ENCODE data around the gene SDK1. TPM values are rescaled to one million over a fixed set of nuclear protein-coding genes. Genes with fewer than 3 reads are reported as not detected.

Gene SDK1
- total RNA-seq, 1 experiment from 2014 or later: 20.0 TPM

DNA sequence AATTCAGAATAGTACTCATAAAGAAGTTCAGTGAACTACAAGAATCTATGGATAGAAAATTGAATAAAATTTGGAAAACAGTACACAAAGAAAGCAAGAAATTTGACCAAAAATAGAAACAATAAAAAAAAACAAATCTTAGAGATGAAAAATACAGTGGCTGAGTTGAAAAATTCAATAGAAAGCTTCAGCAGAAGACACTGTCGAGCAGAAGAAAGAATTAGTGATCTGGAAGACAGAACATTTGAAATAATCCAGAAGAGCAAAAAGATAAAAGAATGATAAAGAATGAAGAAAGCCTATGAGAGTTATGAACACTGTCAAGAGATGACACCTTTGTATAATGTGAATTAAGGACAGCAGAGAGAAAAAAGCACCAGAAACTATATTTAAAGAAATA, 480.6 kb downstream of the SDK1 start:
- peaks cover 3% of the 10 kb centered on the region for H3K9me3 Mint-ChIP-seq (ENCODE audit: low read depth, unreplicated experiment)
- DNase-seq: no peak
- H3K27ac Mint-ChIP-seq (ENCODE audit: unreplicated experiment): no peak overlapping the region
- no TSS peak for BruUV-seq (replicated peaks)
- CTCF ChIA-PET: no interaction called here
- H3K4me3 Mint-ChIP-seq (ENCODE audit: low read depth, unreplicated experiment): no peak overlapping the region
- intact Hi-C loops (cut with micrococcal nuclease; ENCODE audit: unreplicated experiment): no loop called here
- H3K36me3 Mint-ChIP-seq (ENCODE audit: insufficient read depth, unreplicated experiment): no peaks in the 10 kb centered on the region
- H3K4me1 Mint-ChIP-seq (ENCODE audit: low read depth, unreplicated experiment): no peaks in the 10 kb centered on the region
- no peaks in the 10 kb centered on the region for H3K27me3 Mint-ChIP-seq (ENCODE audit: unreplicated experiment)
- TF ChIP-seq, protein P1, sequence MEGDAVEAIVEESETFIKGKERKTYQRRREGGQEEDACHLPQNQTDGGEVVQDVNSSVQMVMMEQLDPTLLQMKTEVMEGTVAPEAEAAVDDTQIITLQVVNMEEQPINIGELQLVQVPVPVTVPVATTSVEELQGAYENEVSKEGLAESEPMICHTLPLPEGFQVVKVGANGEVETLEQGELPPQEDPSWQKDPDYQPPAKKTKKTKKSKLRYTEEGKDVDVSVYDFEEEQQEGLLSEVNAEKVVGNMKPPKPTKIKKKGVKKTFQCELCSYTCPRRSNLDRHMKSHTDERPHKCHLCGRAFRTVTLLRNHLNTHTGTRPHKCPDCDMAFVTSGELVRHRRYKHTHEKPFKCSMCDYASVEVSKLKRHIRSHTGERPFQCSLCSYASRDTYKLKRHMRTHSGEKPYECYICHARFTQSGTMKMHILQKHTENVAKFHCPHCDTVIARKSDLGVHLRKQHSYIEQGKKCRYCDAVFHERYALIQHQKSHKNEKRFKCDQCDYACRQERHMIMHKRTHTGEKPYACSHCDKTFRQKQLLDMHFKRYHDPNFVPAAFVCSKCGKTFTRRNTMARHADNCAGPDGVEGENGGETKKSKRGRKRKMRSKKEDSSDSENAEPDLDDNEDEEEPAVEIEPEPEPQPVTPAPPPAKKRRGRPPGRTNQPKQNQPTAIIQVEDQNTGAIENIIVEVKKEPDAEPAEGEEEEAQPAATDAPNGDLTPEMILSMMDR (IDR thresholded peaks at IDR 0.05; ENCODE audit: unreplicated experiment): no peak

DNA sequence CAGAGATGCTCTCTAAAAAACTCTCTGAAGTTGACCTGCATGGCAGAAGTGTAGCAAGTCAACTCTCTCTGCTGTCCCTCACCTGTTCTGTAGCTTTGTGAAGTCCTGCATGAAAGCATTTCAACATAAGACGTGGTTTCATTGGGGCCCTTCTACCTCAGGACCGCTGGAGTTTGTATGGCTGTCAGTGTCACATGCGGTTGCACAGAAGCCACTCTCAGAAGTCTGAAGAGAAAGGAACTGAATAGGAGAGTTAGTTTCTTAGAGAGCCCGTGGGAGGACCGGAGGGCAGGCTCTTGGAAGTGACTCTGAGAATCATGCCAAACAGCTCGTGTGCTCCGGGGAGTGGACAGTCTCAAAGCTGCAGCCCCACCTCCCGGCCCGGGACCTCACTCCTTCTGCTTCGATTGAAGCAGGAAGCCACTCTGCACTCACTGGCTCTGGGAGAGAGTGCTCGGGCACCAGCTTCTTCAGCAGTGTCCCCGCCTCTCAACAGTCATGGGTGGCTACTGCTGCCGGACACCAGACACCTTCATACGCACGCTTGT, 486.7 kb downstream of the SDK1 start:
- no peaks in the 10 kb centered on the region for H3K9me3 Mint-ChIP-seq (ENCODE audit: low read depth, unreplicated experiment)
- intact Hi-C loops (cut with micrococcal nuclease; ENCODE audit: unreplicated experiment): no loop called here
- no TSS peak for BruUV-seq (replicated peaks)
- H3K36me3 Mint-ChIP-seq (ENCODE audit: insufficient read depth, unreplicated experiment): no peaks in the 10 kb centered on the region
- H3K4me1 Mint-ChIP-seq (ENCODE audit: low read depth, unreplicated experiment): no peaks in the 10 kb centered on the region
- TF ChIP-seq, protein P1 (IDR thresholded peaks at IDR 0.05; ENCODE audit: unreplicated experiment): no peak
- H3K4me3 Mint-ChIP-seq (ENCODE audit: low read depth, unreplicated experiment): no peak overlapping the region
- no peaks in the 10 kb centered on the region for H3K27me3 Mint-ChIP-seq (ENCODE audit: unreplicated experiment)
- CTCF ChIA-PET: interaction anchor here (0.6 kb wide), 1 partner anchor 1219 kb away, joined by 3 read pairs; no protein-coding TSS in a partner anchor
- no peak overlapping the region for H3K27ac Mint-ChIP-seq (ENCODE audit: unreplicated experiment)
- DNase-seq: no peak

DNA sequence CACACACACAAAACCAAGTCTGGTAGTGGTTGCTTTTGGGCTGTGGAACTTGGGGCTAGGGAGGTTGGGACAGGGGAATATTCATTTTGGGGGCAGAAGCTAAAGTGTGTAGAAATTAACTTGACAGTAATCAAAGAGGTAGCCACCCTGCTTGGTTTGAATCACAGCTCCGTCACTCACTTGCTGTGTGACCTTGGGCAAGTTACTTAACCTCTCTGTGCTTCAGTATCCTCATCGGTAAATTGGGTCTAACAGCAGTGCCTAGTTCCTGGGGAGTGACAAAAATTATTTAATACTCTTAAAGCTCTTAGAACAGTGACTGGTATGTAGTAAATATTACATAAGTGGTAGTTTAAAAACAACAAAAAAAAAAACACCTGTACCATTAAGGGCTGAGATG, 489.8 kb downstream of the SDK1 start:
- H3K4me1 Mint-ChIP-seq (ENCODE audit: low read depth, unreplicated experiment): no peaks in the 10 kb centered on the region
- DNase-seq: no peak
- H3K36me3 Mint-ChIP-seq (ENCODE audit: insufficient read depth, unreplicated experiment): no peaks in the 10 kb centered on the region
- intact Hi-C loops (cut with micrococcal nuclease; ENCODE audit: unreplicated experiment): no loop called here
- H3K4me3 Mint-ChIP-seq (ENCODE audit: low read depth, unreplicated experiment): no peak overlapping the region
- TF ChIP-seq, protein P1 (IDR thresholded peaks at IDR 0.05; ENCODE audit: unreplicated experiment): no peak
- no TSS peak for BruUV-seq (replicated peaks)
- H3K27ac Mint-ChIP-seq (ENCODE audit: unreplicated experiment): no peak overlapping the region
- CTCF ChIA-PET: interaction anchor here (0.6 kb wide), 2 partner anchors 615 to 877 kb away, joined by 3 read pairs; no protein-coding TSS in a partner anchor
- H3K27me3 Mint-ChIP-seq (ENCODE audit: unreplicated experiment): no peaks in the 10 kb centered on the region
- H3K9me3 Mint-ChIP-seq (ENCODE audit: low read depth, unreplicated experiment): no peaks in the 10 kb centered on the region

DNA sequence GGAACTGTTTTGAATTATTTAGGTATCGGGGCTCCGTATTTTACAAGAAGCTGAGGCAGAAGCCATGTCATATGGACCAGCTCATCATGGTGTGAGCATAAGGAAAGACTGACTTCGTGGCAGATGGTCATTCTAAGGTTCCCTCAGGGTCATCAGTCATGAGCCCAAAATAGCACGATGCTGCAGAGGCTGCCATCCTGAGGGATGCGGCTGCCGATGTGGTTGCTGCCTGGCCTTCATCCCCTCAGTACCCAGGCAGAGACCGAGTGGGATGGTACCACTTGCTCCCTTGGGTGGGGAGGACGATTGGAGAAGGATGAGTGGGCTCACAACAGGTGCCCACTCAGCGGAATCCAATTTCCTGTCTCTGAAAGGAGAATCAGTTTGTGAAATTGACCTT, 490.3 kb downstream of the SDK1 start:
- H3K27ac Mint-ChIP-seq (ENCODE audit: unreplicated experiment): no peak overlapping the region
- intact Hi-C loops (cut with micrococcal nuclease; ENCODE audit: unreplicated experiment): no loop called here
- H3K4me3 Mint-ChIP-seq (ENCODE audit: low read depth, unreplicated experiment): no peak overlapping the region
- BruUV-seq (replicated peaks): no TSS peak
- no peaks in the 10 kb centered on the region for H3K27me3 Mint-ChIP-seq (ENCODE audit: unreplicated experiment)
- CTCF ChIA-PET: interaction anchor here (0.6 kb wide), 1 partner anchor 877 kb away, joined by 3 read pairs; no protein-coding TSS in a partner anchor
- no peaks in the 10 kb centered on the region for H3K4me1 Mint-ChIP-seq (ENCODE audit: low read depth, unreplicated experiment)
- DNase-seq: no peak
- H3K9me3 Mint-ChIP-seq (ENCODE audit: low read depth, unreplicated experiment): no peaks in the 10 kb centered on the region
- no peaks in the 10 kb centered on the region for H3K36me3 Mint-ChIP-seq (ENCODE audit: insufficient read depth, unreplicated experiment)
- TF ChIP-seq, protein P1 (IDR thresholded peaks at IDR 0.05; ENCODE audit: unreplicated experiment): no peak
